GM18502 (cell line): Measurements from ENCODE around the gene COL8A1.

Experiments
- ATAC-seq: cut with Tn5 transposase; IDR thresholded peaks from one replicate; pipeline ENCODE4 v1.9.1; 2021; ENCODE audit warnings: mild to moderate bottlenecking; ENCODE audit not compliant: unreplicated experiment, poor library complexity

COL8A1 gene

DNA sequence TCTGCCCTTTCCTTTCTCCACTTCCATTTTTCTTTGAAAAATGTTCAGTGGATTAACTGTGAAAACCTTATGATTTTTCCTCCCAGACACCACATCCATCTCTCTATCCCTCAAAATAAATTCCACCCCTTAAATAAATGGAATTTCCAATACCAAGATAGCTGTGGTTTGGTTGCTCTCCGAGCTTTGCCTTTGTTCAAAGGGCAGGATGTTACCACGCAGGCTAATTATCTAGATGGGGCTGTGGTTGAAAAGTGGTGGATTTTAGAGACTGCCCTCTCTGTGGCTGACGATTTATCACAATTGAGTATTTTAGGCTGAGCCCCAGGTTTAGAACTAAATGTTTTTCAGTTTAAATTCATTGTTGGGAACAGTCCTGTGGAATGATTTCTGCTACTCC lies 142.4 kb downstream of the COL8A1 start:
- no peak for ATAC-seq

GRCh38 chr3:99781761-99782160 lies 143.4 kb downstream of the COL8A1 start:
- no peak for ATAC-seq

DNA sequence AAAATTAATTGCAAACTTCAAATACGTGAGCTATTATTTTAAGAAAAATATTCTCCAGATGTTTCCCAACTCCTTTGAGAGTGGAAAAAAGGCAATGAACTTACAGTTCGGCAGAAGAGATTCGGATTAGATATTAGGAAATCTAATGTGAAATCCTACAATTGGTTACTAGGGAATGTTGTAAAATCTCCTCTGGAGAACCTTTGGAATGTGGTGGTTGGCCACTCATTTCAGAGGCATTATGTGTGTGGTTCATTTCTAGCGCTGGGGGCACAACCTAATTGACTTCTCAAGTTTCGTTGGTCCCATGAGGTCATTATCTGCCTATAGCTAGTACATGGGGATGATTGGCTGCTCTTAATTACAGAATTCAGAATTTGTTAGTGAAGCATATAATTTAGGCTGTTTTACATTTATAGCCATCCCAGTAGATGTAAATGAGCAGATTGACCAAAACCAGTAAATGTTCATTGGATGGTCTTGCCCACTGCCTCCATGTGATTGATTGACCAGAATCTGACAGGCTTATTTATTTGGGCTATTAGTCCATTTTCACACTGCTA lies 144.7 kb downstream of the COL8A1 start:
- ATAC-seq, result no peak

GRCh38 chr3:99789011-99789721 lies 150.8 kb downstream of the COL8A1 start:
- ATAC-seq, result peak; percentile 96

DNA sequence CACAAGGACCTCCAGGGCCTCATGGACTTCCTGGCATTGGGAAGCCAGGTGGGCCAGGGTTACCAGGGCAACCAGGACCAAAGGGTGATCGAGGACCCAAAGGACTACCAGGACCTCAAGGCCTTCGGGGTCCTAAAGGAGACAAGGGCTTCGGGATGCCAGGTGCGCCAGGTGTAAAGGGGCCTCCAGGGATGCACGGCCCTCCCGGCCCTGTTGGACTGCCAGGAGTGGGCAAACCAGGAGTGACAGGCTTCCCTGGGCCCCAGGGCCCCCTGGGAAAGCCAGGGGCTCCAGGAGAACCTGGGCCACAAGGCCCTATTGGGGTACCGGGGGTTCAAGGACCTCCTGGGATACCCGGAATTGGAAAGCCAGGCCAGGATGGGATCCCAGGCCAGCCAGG lies 156.1 kb downstream of the COL8A1 start:
- no peak for ATAC-seq

- no peak for ATAC-seq
Measured at GRCh38 chr3:99795573-99795972, 157.2 kb downstream of the COL8A1 start.

- no peak for ATAC-seq
Measured at GRCh38 chr3:99799422-99799821, 161.0 kb downstream of the COL8A1 start.

DNA sequence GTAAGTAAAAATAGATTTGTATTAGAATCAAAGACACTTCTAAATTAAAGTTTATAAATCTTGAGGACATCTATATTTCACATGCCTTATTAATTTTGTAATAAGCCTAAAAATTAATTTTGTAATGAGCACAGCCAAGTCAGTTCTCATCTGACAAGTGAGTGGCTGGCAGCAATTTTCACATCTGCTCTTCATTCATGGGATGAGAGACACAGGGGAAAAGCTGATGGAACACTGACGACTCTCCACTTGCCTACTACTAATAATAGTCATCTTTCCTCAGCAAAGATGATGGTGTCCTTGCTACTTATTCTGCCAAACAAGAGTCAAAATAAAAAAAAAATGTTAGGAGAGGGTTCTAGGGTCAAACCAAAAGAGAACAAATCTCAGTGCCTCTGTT lies 164.9 kb downstream of the COL8A1 start:
- ATAC-seq, result no peak

DNA sequence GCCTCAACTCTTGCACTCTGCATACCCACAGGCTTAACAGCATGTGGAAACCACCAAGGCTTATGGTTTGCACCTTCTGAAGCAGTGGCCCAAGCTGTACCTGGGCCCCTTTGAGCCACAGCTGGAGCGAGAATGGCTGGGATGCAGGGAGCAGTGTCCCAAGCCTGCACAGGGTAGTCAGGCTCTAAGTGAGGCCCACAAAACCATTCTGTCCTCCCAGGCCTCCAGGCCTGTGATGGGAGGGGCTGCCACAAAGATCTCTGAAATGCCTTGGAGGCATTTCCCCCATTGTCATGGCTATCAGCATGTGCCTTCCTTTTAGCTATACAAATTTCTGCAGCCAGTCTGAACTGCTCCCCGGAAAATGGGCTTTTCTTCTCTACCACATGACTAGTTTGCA lies 166.8 kb downstream of the COL8A1 start:
- no peak for ATAC-seq

GRCh38 chr3:99808163-99808794 lies 169.9 kb downstream of the COL8A1 start:
- peak; percentile 76 for ATAC-seq

DNA sequence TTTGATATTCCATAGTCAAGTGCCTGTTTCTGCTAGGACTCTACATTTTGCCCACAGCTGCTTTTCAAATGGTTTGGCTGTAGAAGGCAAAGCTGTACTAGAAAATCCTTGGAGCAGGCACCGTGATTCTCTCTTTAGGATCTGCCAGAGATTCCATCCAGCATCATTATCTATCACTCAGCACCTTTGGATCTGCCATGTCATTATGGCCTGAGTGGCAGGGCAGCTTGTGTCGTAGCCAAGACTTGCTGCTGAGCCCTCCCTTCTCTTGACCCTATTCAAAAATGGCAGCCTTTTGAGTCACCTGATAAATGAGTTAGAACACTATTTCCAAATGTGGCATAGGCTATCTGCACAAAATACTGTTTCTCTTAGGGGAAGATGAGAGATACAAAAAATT lies 171.2 kb downstream of the COL8A1 start:
- no peak for ATAC-seq

DNA sequence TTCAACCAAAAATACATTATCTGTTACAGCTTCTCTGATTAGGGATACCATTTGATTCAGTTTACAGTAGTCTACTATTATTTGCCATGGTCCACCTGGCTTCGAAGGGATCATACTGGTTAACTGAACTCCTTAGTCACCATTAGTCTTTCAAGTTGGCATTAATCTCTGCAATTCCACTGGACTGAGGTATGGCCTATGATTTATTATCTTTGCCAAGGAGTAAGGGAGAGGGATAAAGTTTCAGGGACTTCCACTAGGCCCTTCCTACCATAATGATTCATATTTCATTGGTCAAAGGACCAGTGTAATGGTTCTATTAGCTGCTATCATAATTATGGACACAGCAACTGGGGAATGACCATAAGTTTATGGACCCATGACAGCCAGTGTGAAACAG lies 172.0 kb downstream of the COL8A1 start:
- ATAC-seq, result no peak

GRCh38 chr3:99817047-99817436 lies 178.6 kb downstream of the COL8A1 start:
- ATAC-seq, result no peak

GRCh38 chr3:99817437-99818240 lies 179.2 kb downstream of the COL8A1 start, which contains the start of gene CMSS1:
Gene CMSS1 (plus strand): TSS chr3:99817862.
- ATAC-seq, result peak; percentile 98

DNA sequence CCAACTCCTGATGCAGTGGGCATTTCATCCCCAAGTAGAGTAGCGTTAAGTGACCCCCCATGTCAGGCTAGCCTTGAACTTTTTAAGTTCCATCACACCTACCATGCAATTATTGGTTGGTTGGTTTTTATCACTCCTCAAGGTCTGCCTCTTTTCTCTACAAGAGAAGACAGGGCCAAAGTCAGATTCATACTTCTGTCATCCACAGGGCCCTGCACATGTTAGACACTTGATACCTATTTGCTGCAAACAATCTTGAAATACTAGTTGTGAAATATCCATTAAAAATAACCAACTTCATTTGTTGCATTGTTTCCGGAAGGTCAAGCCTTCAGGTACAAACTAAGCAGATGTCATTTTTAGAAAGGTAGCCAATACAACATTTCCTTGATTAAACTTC lies 180.4 kb downstream of the COL8A1 start:
- no peak for ATAC-seq

- no peak for ATAC-seq
Measured at GRCh38 chr3:99823723-99824711, 185.6 kb downstream of the COL8A1 start.

DNA sequence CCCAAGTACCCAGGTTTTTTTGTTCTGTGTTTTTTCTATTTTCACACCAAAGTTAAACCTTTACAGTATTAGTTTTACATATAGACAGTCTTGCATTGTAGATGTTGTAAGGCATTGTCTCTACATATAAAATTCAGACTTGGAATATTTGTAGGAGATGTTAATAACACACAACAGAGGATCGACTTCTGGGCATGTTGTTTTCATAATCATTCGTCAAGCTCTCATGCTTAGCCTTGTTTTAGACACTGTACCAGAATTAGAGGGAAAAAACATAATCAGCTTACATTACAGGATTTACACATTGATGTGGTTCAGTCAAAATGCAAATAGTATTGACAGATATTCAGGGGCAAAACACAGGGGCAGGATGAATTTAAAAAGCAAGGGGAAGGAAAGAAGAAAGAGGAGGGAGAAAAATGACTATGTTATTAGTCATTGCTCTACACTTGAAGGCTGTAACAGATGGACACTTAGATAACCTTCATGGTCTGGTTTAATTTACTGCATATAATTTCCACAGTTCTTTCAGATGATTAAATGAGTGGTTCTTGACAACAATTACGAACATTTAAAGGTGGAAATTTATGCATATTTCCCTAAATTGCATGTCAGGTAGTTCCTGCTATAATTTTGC lies 186.7 kb downstream of the COL8A1 start:
- no peak for ATAC-seq

GRCh38 chr3:99829844-99830243 lies 191.4 kb downstream of the COL8A1 start:
- ATAC-seq, result no peak

- ATAC-seq, result no peak
Measured at GRCh38 chr3:99833617-99834205, 195.3 kb downstream of the COL8A1 start.
